Measurements from ENCODE around the gene MED29. TPM values are rescaled to one million over a fixed set of nuclear protein-coding genes. Genes with fewer than 3 reads are reported as not detected.

The MED29 gene
- total RNA-seq, 1 experiment from 2014 or later, result 32.0 TPM

GRCh38 chr19:39445196-39446111 is 54.3 kb downstream of the MED29 start, which contains the start of gene SUPT5H:
Gene SUPT5H, plus strand, starts transcription at chr19:39445582. Its CDS starts 309 bp downstream, at chr19:39445891.
- intact Hi-C loops (cut with micrococcal nuclease), result loop anchor here (2.0 kb wide), 1 partner anchor 87 kb away; the partner anchor contains the start of gene EID2B
- Histone ChIP-seq H3K4me1 (ENCODE audit: control insufficient read depth in 1 of 2, insufficient read depth in 2 of 2, low read length in 2 of 2) (peaks cover 6 to 30% of the 10 kb centered on the region in 2 experiments), H3K9me2 (ENCODE audit: insufficient read depth) (no peaks in the 10 kb centered on the region), H3K36me3 (ENCODE audit: control insufficient read depth in 1 of 2, insufficient read depth in 2 of 2, low read length in 2 of 2) (peaks cover 2 to 9% of the 10 kb centered on the region in 2 experiments; a peak in 2 of 4 replicates), H3K27me3 (ENCODE audit: insufficient read depth, low read length) (no peaks in the 10 kb centered on the region), H3K4me3 (replicated peaks in 1 of 2; ENCODE audit: low read depth in 1 of 2, low read length in 2 of 2) (peak within 1 kb of the TSS; percentile 74 to 100), H3K79me2 (ENCODE audit: insufficient read depth, low read length) (peaks cover 60% of the 10 kb centered on the region), H2AFZ (ENCODE audit: low read depth, low read length, poor library complexity, severe bottlenecking) (no peak within 1 kb of the TSS), H3K9ac (ENCODE audit: low read length) (peak within 1 kb of the TSS; percentile 86), H3K27ac (ENCODE audit: low read depth, low read length) (peak within 1 kb of the TSS; percentile 87), H3K4me2 (ENCODE audit: low read length) (peak within 1 kb of the TSS; percentile 78), H3K9me3 (ENCODE audit: control insufficient read depth in 1 of 2, insufficient read depth in 1 of 2, low read depth in 1 of 2, low read length in 2 of 2) (no peaks in the 10 kb centered on the region; a peak in 1 of 4 replicates), H4K20me1 (ENCODE audit: insufficient read depth) (no peaks in the 10 kb centered on the region)
- ChIA-PET CTCF (no interaction called here), RAD21 (ENCODE audit: low non-redundant PET in 1 of 2, low total read pairs in 2 of 2, uncharacterized antibody in 2 of 2, unreplicated experiment in 2 of 2) (interaction anchor here in 1 of 2 experiments (0.6 kb wide), 1 partner anchor 29 kb away, joined by 3 read pairs; no protein-coding TSS in a partner anchor), POLR2A (interaction anchor here (0.7 to 2.7 kb wide), 4 partner anchors 10 to 55 kb away, joined by 3 to 35 read pairs (median 4); partner anchors contain the start of genes MED29, PAF1 and RPS16)
- peak; percentile 96 for DNase-seq (ENCODE audit: low read depth, low spot score)
- BruUV-seq (replicated peaks), result TSS peak; percentile 81
- peak; percentile 95 for ATAC-seq
- TF ChIP-seq ZNF274 (IDR thresholded peaks at IDR 0.05; ENCODE audit: low read depth, low read length) (no peak), REST (IDR thresholded peaks at IDR 0.05; ENCODE audit: low read depth) (no peak), ELF1 (IDR thresholded peaks at IDR 0.05; ENCODE audit: borderline replicate concordance, low read depth) (peak; percentile 84; the same call in 1 of the 2 replicates), CTCF (IDR thresholded peaks at IDR 0.05 in 2 of 3, conservative IDR thresholded peaks at IDR 0.05 in 1 of 3; ENCODE audit: borderline replicate concordance in 1 of 3, insufficient read depth in 1 of 3, low read depth in 2 of 3, low read length in 2 of 3) (no peak), SIN3A (IDR thresholded peaks at IDR 0.05; ENCODE audit: low read depth) (peak; percentile 97), TCF7L2 (IDR thresholded peaks at IDR 0.05; ENCODE audit: borderline replicate concordance, extremely low read depth, insufficient read depth, insufficient read length) (no peak), RAD21 (IDR thresholded peaks at IDR 0.05; ENCODE audit: low read depth) (no peak), ATF3 (IDR thresholded peaks at IDR 0.05) (no peak), ZBTB33 (IDR thresholded peaks at IDR 0.05; ENCODE audit: extremely low read depth, insufficient replicate concordance, low read length) (peak; percentile 99), POLR2A (IDR thresholded peaks at IDR 0.05; ENCODE audit: borderline replicate concordance, extremely low read depth, insufficient read depth, insufficient read length) (peak; percentile 88), SRF (IDR thresholded peaks at IDR 0.05; ENCODE audit: low read depth) (no peak), FOSL1 (IDR thresholded peaks at IDR 0.05; ENCODE audit: low read depth) (no peak), EZH2 (IDR thresholded peaks at IDR 0.05) (no peak), JUND (IDR thresholded peaks at IDR 0.05) (no peak), EGR1 (IDR thresholded peaks at IDR 0.05; ENCODE audit: low read depth) (peak; percentile 89), MAX (IDR thresholded peaks at IDR 0.05) (peak; percentile 98), EZH2phosphoT487 (IDR thresholded peaks at IDR 0.05; ENCODE audit: borderline replicate concordance) (no peak), ZFX (IDR thresholded peaks at IDR 0.05) (peak; percentile 83)
